BLaER1 (cell line): ENCODE results near the gene QPCT.

Source experiments
- H3K27ac ChIP-seq: shearing (Covaris generic); formaldehyde crosslinking; 2 replicates; pipeline ENCODE4 v1.8.1; 2022
- H3K27me3 ChIP-seq: shearing (Covaris generic); formaldehyde crosslinking; 2 replicates; pipeline ENCODE4 v1.8.1; 2022
- H3K36me3 ChIP-seq: shearing (Covaris generic); formaldehyde crosslinking; 2 replicates; pipeline ENCODE4 v1.8.1; 2022
- H3K4me1 ChIP-seq: shearing (Covaris generic); formaldehyde crosslinking; 2 replicates; pipeline ENCODE4 v1.8.1; 2022
- H3K4me2 ChIP-seq: shearing (Covaris generic); formaldehyde crosslinking; 2 replicates; pipeline ENCODE4 v1.8.1; 2022
- H3K4me3 ChIP-seq: shearing (Covaris generic); formaldehyde crosslinking; 2 replicates; pipeline ENCODE4 v1.8.1; 2022
- H3K9ac ChIP-seq: shearing (Covaris generic); formaldehyde crosslinking; 2 replicates; pipeline ENCODE4 v1.8.1; 2022
- H3K9me3 ChIP-seq: shearing (Covaris generic); formaldehyde crosslinking; 2 replicates; pipeline ENCODE4 v1.8.1; 2022
- H4K20me1 ChIP-seq: shearing (Covaris generic); formaldehyde crosslinking; 2 replicates; pipeline ENCODE4 v1.8.1; 2022
- Cebpa-rat ChIP-seq: shearing (Covaris generic); IDR thresholded peaks from 2 replicates; pipeline ENCODE4 v1.8.1; 2022

QPCT gene

GRCh38 chr2:37337620-37338280 is 6.7 kb upstream of the QPCT start:
- H3K4me1 ChIP-seq, result peaks cover 8% of the 10 kb centered on the region
- H3K9me3 ChIP-seq, result no peaks in the 10 kb centered on the region
- no peak overlapping the region for H3K9ac ChIP-seq
- H3K27me3 ChIP-seq, result peaks cover 7% of the 10 kb centered on the region; the same call in 1 of the 2 replicates
- H3K4me2 ChIP-seq, result no peak overlapping the region
- no peaks in the 10 kb centered on the region for H4K20me1 ChIP-seq
- no peaks in the 10 kb centered on the region for H3K36me3 ChIP-seq
- TF ChIP-seq Cebpa-rat, result peak; percentile 13; the same call in 1 of the 2 replicates
- no peak overlapping the region for H3K27ac ChIP-seq
- H3K4me3 ChIP-seq, result no peak overlapping the region

DNA sequence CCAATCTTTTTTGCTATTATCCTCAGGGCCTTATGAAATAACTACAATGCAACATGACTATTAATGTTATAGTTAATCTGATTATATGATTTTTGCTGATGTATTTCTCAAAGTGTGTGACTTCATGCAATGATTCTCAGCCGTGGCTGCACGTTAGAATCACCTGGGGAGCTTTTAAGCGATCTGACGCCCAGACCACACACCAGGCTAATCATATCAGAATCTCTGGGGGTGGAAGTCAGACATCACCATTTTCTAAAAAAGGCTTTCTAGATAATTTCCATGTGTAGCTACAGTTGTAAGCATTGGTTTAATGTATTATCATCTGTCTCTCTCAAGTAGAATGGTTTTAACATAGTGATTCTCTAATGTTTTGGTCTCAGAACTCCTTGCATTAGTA is 5.5 kb upstream of the QPCT start:
- Histone ChIP-seq H3K4me2 (no peak overlapping the region), H3K27ac (no peak overlapping the region)
- no peak for TF ChIP-seq Cebpa-rat

GRCh38 chr2:37340637-37341036 is 3.8 kb upstream of the QPCT start:
- peaks cover 37% of the 10 kb centered on the region for H3K4me1 ChIP-seq
- H3K9ac ChIP-seq, result no peak overlapping the region
- H3K27me3 ChIP-seq, result peaks cover 26% of the 10 kb centered on the region
- no peak overlapping the region for H3K4me2 ChIP-seq
- no peaks in the 10 kb centered on the region for H3K9me3 ChIP-seq
- no peaks in the 10 kb centered on the region for H3K36me3 ChIP-seq
- H4K20me1 ChIP-seq, result no peaks in the 10 kb centered on the region
- no peak overlapping the region for H3K27ac ChIP-seq
- H3K4me3 ChIP-seq, result no peak overlapping the region
- TF ChIP-seq Cebpa-rat, result no peak

More for the DNA sequence above, 5.5 kb upstream of the QPCT start:
- Histone ChIP-seq H3K27me3 (peaks cover 9% of the 10 kb centered on the region; the same call in 1 of the 2 replicates), H4K20me1 (no peaks in the 10 kb centered on the region), H3K9ac (no peak overlapping the region), H3K4me3 (no peak overlapping the region), H3K4me1 (peaks cover 20% of the 10 kb centered on the region), H3K36me3 (no peaks in the 10 kb centered on the region), H3K9me3 (no peaks in the 10 kb centered on the region)

GRCh38 chr2:37342591-37343220 is 1.7 kb upstream of the QPCT start:
- H3K4me3 ChIP-seq, result no peak overlapping the region
- peaks cover 26% of the 10 kb centered on the region for H3K27me3 ChIP-seq
- H3K4me2 ChIP-seq, result peak overlapping the region; percentile 87
- TF ChIP-seq Cebpa-rat, result no peak
- no peaks in the 10 kb centered on the region for H4K20me1 ChIP-seq
- no peak overlapping the region for H3K27ac ChIP-seq
- no peak overlapping the region for H3K9ac ChIP-seq
- H3K9me3 ChIP-seq, result no peaks in the 10 kb centered on the region
- no peaks in the 10 kb centered on the region for H3K36me3 ChIP-seq
- peaks cover 38% of the 10 kb centered on the region for H3K4me1 ChIP-seq

DNA sequence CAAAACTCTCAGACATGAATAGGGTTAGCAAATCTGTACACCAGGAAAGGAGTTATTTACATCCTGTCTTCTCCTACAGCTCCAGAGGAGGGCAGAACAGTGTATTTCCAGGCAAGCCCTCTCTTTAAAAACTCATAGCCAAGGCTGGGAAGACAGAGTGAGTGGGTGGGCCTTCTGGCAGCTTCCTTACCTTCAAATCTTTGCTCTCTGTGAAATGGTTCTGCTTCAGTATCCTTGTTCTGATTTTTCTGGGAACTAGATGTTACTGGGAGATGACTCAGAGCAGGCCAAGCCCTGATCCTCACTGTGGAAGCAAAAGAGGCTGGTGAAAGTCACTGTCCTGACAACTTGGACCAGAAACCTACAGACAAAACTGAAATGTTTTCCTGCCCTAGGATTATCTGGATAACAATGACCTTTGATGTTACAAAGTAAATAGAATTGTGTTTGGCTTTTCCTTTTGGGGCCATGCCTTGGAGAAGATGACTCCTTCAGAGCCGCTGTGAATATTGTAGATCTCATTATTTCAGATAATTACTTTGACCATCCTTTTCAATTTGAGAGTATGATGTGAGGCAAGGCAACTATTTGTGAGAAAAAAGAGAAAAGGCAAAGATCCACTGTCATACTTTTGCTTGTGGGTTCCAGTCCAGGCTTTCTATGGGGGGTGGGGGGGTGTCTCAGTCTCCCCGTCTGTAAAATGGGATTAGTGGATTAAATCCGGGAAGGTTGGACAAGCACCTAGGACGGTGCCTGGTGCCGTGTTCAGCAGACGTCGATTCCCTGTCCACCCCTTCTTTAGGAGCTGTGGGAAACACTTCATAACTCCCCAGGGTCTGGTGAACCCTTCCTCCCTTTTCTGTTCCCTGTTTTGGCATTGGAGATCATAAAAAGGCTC is 644 bp upstream of the QPCT start:
- Histone ChIP-seq H4K20me1 (no peaks in the 10 kb centered on the region), H3K27ac (no peak overlapping the region), H3K9me3 (no peaks in the 10 kb centered on the region), H3K4me1 (peaks cover 38% of the 10 kb centered on the region), H3K9ac (no peak overlapping the region), H3K4me3 (peak overlapping the region; percentile 65), H3K36me3 (no peaks in the 10 kb centered on the region), H3K27me3 (peaks cover 28% of the 10 kb centered on the region), H3K4me2 (peak overlapping the region; percentile 87)
- no peak for TF ChIP-seq Cebpa-rat

DNA sequence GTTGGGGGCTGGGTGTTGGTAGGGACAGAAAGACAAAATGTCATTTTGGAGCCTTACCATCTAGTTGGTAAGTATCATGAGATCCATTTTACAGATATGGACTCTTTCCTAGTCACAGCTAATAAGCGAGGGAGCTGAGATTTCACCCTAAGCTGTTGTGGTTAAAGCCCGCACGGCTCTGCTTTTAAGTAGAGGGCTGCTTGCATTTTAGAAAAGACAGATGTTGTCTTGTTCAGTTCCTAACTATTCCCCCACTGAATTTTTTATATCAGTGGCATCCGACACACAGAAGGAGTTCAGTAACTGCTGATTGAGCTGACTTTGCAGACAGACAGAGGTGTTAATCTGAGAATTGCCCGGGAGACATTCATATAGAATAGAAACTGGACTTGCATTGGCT is 3.7 kb downstream of the QPCT start:
- Histone ChIP-seq H3K4me3 (no peak overlapping the region), H3K27ac (no peak overlapping the region), H3K9me3 (no peaks in the 10 kb centered on the region), H3K36me3 (no peaks in the 10 kb centered on the region), H3K27me3 (peaks cover 28% of the 10 kb centered on the region), H3K9ac (no peak overlapping the region), H3K4me2 (no peak overlapping the region), H4K20me1 (no peaks in the 10 kb centered on the region), H3K4me1 (peaks cover 46% of the 10 kb centered on the region)
- no peak for TF ChIP-seq Cebpa-rat

GRCh38 chr2:37349231-37349860 is 4.9 kb downstream of the QPCT start:
- peak overlapping the region; percentile 66 for H3K4me2 ChIP-seq
- no peaks in the 10 kb centered on the region for H3K9me3 ChIP-seq
- no peak overlapping the region for H3K9ac ChIP-seq
- H3K27ac ChIP-seq, result no peak overlapping the region
- H3K4me3 ChIP-seq, result no peak overlapping the region
- peaks cover 22% of the 10 kb centered on the region for H3K27me3 ChIP-seq
- H3K36me3 ChIP-seq, result no peaks in the 10 kb centered on the region
- peaks cover 34% of the 10 kb centered on the region for H3K4me1 ChIP-seq
- no peaks in the 10 kb centered on the region for H4K20me1 ChIP-seq
- TF ChIP-seq Cebpa-rat, result no peak

GRCh38 chr2:37350034-37350433 is 5.6 kb downstream of the QPCT start:
- Histone ChIP-seq H3K36me3 (no peaks in the 10 kb centered on the region), H3K4me1 (peaks cover 27% of the 10 kb centered on the region), H4K20me1 (no peaks in the 10 kb centered on the region), H3K9me3 (no peaks in the 10 kb centered on the region), H3K4me2 (peak overlapping the region; percentile 66), H3K9ac (no peak overlapping the region), H3K27ac (no peak overlapping the region), H3K4me3 (no peak overlapping the region), H3K27me3 (peaks cover 15% of the 10 kb centered on the region)
- TF ChIP-seq Cebpa-rat, result peak; percentile 61; the same call in 1 of the 2 replicates

DNA sequence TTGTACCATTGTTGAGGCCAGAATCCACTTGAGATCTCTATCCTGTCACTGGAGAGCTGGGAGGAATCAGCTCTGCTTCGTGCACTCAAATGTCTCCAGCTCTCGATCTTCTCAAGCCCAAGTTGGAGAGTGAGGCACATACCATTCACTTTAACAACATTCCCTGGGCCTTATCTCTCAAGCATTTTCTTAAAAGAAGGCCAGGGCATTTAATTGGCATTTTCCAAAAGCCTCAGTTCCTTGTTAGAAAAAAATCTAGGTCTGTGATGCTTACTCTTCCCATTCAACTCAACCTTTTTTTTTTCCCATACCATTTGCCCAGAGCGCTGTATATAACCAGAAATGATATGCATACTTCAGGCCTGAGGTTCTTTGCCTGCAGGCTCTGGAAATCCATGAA is 10.1 kb downstream of the QPCT start:
- no peak overlapping the region for H3K4me2 ChIP-seq
- no peak overlapping the region for H3K27ac ChIP-seq
- TF ChIP-seq Cebpa-rat, result no peak
- H3K4me1 ChIP-seq, result peaks cover 22% of the 10 kb centered on the region
- H3K4me3 ChIP-seq, result no peak overlapping the region
- H3K27me3 ChIP-seq, result no peaks in the 10 kb centered on the region
- no peaks in the 10 kb centered on the region for H3K9me3 ChIP-seq
- no peaks in the 10 kb centered on the region for H4K20me1 ChIP-seq
- no peak overlapping the region for H3K9ac ChIP-seq
- no peaks in the 10 kb centered on the region for H3K36me3 ChIP-seq
